B cell (primary cell): ENCODE data around the gene CEP250.

ENCODE experiments used
- EZH2 ChIP-seq: IDR thresholded peaks from 2 replicates; pipeline ENCODE4 v1.6.1; 2012; ENCODE audit warnings: borderline replicate concordance, low read depth, mild to moderate bottlenecking, moderate library complexity, low read length; ENCODE audit not compliant: insufficient read depth, poor library complexity, severe bottlenecking
- TF ChIP-seq, protein P1 (sequence below): fragments of 200-600 bp; IDR thresholded peaks from one replicate; pipeline ENCODE4 v1.8.0; 2022; ENCODE audit warnings: antibody characterized with exemption, mild to moderate bottlenecking

DNA sequence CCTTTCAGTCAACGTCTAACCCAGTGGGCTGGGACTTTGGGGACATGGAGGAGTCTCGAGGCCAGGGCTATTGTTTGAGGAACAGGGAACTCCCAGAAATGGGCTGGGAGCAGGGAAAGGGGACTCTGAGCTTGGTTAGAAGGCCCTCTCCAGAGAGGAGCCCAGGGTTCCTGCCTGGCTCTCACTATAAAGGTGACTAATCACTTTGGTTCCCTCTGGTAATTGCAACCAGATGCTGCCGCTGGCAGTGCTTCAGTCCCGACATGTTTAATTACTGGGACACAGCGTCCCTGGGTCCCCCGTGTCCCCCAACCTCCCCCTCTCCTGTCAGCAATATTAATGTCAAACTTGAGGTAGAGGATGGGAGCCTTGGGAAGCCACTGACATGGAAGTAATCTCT lies 12.4 kb upstream of the CEP250 start:
- TF ChIP-seq, protein P1, sequence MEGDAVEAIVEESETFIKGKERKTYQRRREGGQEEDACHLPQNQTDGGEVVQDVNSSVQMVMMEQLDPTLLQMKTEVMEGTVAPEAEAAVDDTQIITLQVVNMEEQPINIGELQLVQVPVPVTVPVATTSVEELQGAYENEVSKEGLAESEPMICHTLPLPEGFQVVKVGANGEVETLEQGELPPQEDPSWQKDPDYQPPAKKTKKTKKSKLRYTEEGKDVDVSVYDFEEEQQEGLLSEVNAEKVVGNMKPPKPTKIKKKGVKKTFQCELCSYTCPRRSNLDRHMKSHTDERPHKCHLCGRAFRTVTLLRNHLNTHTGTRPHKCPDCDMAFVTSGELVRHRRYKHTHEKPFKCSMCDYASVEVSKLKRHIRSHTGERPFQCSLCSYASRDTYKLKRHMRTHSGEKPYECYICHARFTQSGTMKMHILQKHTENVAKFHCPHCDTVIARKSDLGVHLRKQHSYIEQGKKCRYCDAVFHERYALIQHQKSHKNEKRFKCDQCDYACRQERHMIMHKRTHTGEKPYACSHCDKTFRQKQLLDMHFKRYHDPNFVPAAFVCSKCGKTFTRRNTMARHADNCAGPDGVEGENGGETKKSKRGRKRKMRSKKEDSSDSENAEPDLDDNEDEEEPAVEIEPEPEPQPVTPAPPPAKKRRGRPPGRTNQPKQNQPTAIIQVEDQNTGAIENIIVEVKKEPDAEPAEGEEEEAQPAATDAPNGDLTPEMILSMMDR: no peak
- no peak for TF ChIP-seq EZH2
